Stimulated activated CD8-positive, alpha-beta memory T cell treated with anti-CD3 and anti-CD28 coated beads, Interleukin-7, amount 100 ng/mL, for 4 hours (primary cell): Measurements from ENCODE around the gene SNX32.
A peak's percentile ranks its signal among the peaks of the same experiment; 100 is the strongest.
"Not testable (repeated sequence)": the region's sequence is repeated elsewhere in the genome, so short reads cannot be mapped to it uniquely, and the experiment has no call there.

Source experiments
- DNase-seq, 2 donors: peaks; one replicate each; pipeline ENCODE4 v3.0.0-alpha.2; 2020; ENCODE audit warnings: low read depth in 2 of 2

SNX32 gene

GRCh38 chr11:65885231-65885630, 51.5 kb downstream of the SNX32 start:
- DNase-seq, result no peak

GRCh38 chr11:65885808-65886536, 52.2 kb downstream of the SNX32 start:
- no peak for DNase-seq

DNA sequence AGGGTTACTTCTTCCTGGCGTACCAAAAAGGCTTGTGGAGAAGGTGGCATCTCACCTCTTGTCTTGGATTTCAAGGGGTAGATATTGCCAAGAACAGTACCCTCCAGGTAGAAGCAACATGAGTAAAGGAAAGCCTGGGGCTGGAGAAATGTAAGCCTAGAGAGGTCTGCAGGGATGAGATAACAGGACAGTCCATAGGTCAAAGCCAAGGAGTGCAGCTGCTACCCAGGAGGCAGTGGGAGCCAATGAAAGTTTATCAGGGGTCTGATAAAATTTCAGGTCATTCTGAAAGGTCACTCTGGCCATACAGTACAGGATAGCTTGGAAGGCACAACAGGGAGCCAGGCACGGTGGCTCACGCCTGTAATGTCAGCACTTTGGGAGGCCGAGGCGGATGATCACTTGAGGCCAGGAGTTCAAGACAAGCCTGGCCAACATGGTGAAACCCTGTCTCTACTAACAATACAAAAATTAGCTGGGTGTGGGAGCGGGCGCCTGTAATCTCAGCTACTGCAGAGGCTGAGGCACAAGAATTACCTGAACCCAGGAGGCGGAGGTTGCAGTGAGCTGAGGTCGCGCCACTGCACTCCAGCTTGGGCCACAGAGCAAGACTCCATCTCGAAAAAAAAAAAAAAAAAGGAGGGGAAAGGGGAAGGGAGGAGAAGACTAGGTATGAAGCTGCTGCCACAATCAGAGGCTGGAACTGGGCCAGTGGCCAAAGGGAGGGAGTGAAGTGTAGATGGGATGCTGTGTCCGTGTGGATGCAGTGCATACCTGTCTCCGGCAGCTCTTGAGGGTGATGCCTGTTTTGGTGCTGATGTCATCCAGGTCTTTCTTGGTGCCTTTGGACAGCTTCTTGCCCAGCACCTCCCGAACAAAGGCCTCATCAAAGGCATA, 53.3 kb downstream of the SNX32 start:
- DNase-seq, result no peak

- no peak for DNase-seq
These were observed 54.0 kb downstream of the SNX32 start for GRCh38 chr11:65887723-65888162.

DNA sequence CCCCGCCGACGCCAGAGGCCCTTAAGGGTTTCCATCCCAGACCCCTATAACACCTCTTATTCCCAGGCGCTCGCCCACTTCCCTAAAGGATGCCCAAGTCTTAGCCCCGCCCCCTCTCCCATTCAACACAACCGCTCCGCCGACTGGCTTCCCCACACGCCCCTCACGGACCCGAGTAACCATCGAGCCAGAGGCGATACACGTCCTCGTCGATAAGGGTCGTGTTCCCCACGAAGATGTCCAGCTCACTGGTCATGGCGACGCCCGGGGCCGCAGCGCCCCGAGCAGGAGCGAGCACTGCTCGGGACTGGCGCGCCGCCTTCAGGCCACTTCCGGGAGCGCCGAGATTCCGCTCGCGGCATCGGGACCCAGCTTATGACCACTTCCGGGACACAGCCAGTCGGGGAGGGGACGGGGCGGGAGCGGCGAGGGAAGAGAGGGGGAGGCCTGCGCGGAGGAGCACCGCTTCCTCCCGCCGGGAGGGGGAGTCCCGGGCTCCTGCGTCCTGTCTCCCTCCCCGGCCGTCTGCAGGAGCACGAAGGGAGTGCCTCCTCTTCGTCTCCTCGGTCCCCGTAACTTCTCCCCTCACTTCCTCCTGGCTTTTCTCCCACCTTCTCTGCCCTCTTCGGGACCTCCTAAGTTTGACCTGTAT, 54.5 kb downstream of the SNX32 start, which contains the start of gene FIBP:
Gene FIBP, minus strand, starts transcription at position 309 of the 652 bp plus-strand sequence. Its CDS starts 53 bp downstream, at position 256.
- DNase-seq, result peak; percentile 90 to 95

GRCh38 chr11:65890324-65891218, 56.8 kb downstream of the SNX32 start, which contains the start of gene CCDC85B:
TSS of gene CCDC85B (plus strand) at chr11:65890673. CDS start at chr11:65890784, 111 bp downstream.
- DNase-seq, result peak; percentile 97 to 98

- DNase-seq, result no peak
These were observed 57.7 kb downstream of the SNX32 start for GRCh38 chr11:65891219-65892136.

GRCh38 chr11:65892137-65892540, 58.4 kb downstream of the SNX32 start:
- not testable (repeated sequence) for DNase-seq

DNA sequence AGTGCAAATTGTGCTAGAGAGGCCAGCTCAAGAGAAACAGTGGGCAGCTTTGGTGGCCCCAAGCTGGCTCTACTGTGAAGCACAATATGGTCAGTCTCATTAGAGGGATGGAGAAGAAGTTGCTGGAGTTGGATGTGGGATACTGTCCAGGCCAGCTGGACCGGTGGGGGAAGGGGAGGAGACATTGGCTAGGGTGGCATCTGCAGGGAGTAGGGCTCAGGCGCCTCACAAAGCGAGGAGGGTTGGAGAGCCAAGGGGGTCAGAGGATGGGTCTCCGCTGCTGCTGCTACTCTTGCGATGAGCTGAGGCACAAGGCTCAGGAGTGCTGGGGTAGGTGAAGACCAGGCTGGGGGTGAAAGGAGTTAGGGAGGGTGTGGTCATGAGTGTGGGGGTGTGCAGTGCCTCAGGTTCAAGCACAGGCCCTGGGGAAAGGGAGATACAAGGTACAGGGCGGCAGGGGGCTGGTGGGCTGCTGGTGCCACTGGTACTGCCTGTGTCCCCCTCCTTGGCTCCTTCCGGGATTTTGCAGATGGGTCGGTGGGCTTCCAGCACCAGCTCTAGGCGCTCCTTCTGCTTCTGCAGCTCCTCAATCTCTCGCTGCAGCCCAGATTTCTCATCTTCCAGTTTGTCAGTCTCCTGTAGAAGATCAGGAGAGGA, 59.0 kb downstream of the SNX32 start:
- no peak for DNase-seq

GRCh38 chr11:65894034-65894591, 60.4 kb downstream of the SNX32 start:
- no peak for DNase-seq

- DNase-seq, result no peak
These were observed 61.8 kb downstream of the SNX32 start for GRCh38 chr11:65895482-65895981.

GRCh38 chr11:65896034-65896999, 62.6 kb downstream of the SNX32 start:
- no peak for DNase-seq

DNA sequence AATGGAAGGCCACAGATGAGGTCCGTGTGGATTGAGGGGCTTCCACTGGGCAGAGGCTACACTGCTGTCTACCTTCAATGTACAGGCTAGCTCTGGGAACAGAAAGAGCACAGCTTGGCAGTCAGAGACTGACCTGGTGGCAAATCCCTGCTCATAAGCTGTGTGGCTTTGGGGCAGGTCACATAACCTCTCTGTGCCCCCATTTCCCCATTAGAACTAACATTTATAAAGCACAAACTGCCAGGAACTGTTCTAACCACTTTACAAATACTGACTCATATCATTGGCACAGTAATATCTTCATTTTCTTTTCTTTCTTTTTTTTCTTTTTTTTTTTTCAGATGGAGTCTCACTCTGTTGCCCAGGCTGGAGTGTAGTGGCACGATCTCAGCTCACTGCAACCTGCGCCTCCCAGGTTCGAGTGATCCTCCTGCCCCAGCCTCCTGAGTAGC, 63.3 kb downstream of the SNX32 start:
- no peak for DNase-seq

- DNase-seq, result no peak
These were observed 65.0 kb downstream of the SNX32 start for GRCh38 chr11:65898656-65899355.

- DNase-seq, result peak; percentile 68 to 79
These were observed 65.8 kb downstream of the SNX32 start for GRCh38 chr11:65899356-65900124.
